Ureter (tissue), 1 donor: ENCODE results near the gene DBH. TPM values are rescaled to one million over a fixed set of nuclear protein-coding genes. Genes with fewer than 3 reads are reported as not detected.

Source experiments
- DNase-seq: peaks from one replicate; pipeline ENCODE4 v3.0.0-alpha.2; 2020; ENCODE audit warnings: low spot score
- total RNA-seq: library from RNA; stranded (reverse); gene quantifications from one replicate; pipeline ENCODE4 v1.2.4, GENCODE V29; 2023
- donor health status: DM: yes; HTN: yes; CAD: no.

DBH gene
- total RNA-seq, 1 donor from 2014 or later: not detected

- no peak for DNase-seq
Measured at GRCh38 chr9:133643362-133643755, 7.2 kb downstream of the DBH start.

DNA sequence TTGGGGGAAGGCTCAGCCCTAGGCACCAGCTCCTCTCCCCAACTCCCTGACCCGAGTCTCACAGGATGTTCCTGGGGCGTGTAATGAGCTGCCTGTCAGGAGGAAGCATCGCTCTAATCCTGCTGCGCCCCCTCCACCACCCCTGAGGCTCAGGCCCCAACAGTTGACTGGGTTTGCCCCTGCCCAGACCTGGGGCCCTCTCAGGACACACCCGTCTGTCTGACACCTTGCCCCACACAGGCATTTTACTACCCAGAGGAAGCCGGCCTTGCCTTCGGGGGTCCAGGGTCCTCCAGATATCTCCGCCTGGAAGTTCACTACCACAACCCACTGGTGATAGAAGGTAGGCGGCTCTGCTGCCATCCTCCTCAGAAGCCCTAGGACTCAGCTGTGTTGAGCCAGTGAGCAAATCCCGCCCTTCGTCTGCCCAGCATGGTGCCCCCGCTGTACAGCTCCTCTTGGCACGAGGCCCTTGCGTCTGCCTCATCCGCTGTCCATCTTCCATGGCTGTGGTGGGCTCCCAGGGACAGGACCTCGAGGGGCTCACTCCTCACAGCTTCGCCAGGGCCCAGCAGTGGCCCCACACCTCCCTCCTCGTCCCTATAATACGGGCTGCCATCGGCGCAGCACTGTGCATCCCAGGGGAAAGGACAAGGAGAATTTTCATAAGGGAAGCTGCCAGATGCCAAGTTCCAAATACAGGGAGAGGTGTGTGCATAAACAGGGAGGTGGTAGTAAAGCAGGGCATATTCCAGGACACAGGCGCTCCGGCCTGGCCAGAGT, 8.0 kb downstream of the DBH start:
- DNase-seq: no peak

GRCh38 chr9:133645021-133645765, 9.0 kb downstream of the DBH start:
- no peak for DNase-seq

- no peak for DNase-seq
Measured at GRCh38 chr9:133647148-133647547, 11.0 kb downstream of the DBH start.

- no peak for DNase-seq
Measured at GRCh38 chr9:133647765-133648469, 11.8 kb downstream of the DBH start.

GRCh38 chr9:133649194-133649593, 13.0 kb downstream of the DBH start:
- DNase-seq: no peak

DNA sequence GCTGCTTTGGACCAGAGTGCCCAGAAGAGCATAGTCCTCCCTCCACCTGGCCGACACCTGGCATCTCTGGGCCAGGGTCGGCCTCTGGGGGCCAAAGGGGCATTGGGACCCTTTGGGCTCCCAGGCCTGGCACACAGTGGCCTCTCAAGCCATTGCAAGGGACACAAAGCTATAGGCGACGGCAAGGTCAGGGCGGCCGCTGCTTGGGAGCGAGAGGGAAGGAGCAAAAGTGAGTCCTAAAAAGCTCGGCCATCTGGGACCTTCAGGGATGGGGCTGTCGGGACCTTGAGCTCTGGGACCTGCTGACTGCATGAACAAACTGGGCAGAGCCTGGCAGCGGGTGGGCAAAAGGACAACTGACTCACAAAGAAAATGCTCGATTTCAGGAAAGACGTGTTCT, 13.9 kb downstream of the DBH start:
- DNase-seq: no peak

DNA sequence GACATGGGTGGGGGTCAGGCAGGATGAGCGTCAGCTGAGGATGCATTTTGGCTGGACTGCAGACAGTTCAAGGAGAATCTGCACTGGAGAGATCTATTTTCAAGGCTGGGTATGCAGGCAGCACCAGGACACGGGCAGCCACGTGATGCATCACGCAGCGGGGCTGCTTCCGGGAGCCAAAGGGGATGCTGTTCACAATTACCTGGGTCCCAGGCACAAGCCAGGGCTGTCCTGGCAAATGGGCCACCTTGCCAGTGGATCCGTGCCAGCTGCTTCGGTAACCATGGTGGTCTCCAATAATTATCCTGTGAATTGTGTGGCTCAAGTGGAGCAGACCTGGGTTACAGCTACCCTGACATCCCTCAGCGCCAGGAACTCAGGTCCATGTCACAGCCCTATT, 17.5 kb downstream of the DBH start:
- DNase-seq: no peak

- DNase-seq: no peak
Measured at GRCh38 chr9:133654736-133655657, 18.8 kb downstream of the DBH start.

GRCh38 chr9:133655701-133656100, 19.5 kb downstream of the DBH start:
- DNase-seq: no peak

- no peak for DNase-seq
Measured at GRCh38 chr9:133656211-133657119, 20.3 kb downstream of the DBH start.

DNA sequence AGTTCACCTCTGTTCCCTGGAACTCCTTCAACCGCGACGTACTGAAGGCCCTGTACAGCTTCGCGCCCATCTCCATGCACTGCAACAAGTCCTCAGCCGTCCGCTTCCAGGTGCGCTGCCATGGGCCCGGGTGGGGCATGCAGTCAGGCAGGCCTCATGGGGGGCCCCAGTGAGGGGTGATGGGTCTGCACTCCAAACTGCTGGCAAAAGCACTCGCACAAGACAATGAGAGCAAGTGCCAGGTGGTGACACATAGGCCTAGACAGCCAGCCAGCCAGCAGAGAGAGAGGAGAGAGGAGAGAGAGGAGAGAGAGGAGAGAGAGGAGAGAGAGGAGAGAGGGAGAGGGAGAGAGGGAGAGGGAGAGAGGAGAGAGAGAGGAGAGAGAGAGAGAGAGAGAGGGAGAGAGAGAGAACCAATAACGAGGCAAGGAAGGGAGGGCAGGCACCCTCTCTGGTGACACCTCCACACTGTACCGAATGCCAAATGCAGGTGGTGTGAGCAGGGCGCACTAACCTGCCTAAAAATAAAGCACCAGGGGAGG, 21.0 kb downstream of the DBH start:
- DNase-seq: no peak

- DNase-seq: no peak
Measured at GRCh38 chr9:133658442-133659431, 22.6 kb downstream of the DBH start.

- DNase-seq: no peak
Measured at GRCh38 chr9:133659516-133659915, 23.4 kb downstream of the DBH start.

DNA sequence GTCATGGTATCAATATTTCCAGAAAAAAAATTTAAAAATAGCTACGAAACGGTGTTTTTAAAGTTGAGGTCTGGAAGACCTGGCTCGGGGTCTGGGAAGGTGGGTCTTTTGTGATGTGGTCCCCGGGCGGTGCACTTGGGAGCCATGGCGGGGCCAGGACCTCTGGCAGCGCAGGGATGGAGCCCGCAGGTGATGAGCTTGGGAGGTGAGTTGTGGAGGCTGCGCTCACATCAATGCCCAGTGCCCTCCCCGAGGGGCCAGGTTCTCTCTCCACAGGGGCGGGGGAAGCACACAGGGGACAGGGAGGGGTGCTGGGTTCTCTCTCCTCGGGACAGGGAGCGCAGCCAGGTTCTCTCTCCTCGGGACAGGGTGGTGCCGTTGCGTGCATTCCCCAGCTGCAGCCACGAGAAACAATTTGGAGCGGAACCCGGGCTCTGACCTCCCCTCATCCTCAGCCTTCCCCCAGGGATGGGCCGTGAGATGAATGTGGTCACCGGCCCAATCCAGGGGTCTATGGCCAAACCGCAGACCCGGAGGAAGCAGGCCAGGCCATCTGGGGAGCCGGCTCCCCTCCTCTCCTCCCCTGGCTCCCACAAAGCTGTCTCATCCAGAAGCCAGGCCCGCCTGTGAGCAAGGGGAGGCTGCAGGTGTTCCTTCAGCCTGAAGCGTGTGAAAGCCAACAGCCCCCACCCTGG, 25.8 kb downstream of the DBH start:
- no peak for DNase-seq

- DNase-seq: no peak
Measured at GRCh38 chr9:133664173-133665050, 28.2 kb downstream of the DBH start.

DNA sequence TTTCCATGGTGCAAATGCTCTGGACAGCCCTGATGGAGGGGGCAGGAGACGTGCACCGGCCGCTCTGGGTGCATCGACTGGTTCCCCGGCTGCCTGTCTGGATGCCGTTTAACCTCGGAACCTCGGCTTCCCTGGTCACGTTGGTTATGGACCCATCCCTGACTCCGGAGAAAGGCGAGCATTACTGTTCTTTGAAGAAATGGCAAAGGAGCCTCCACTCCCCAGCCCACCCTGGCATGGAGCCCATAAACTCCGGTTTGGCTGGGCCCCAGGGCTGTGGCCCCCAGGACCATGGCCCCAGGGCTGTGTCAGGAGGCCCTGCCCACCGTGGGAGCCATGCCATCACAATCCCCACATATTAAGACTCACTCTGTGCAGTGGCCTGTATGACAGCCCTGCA, 28.9 kb downstream of the DBH start:
- DNase-seq: no peak
